HFFc6 (cell line): ENCODE data around the gene GPC5. TPM values are rescaled to one million over a fixed set of nuclear protein-coding genes. Genes with fewer than 3 reads are reported as not detected.
"Not testable (repeated sequence)": the region's sequence is repeated elsewhere in the genome, so short reads cannot be mapped to it uniquely, and the experiment has no call there.

Experiments
- DNase-seq: peaks from one replicate; pipeline ENCODE4 v3.0.0-alpha.2; 2018
- H3K27ac Mint-ChIP-seq: 2 replicates; pipeline ENCODE4 v1.8.0; 2020; ENCODE audit warnings: mild to moderate bottlenecking, mixed read lengths
- H3K27me3 Mint-ChIP-seq: 2 replicates; pipeline ENCODE4 v1.8.0; 2021; ENCODE audit warnings: mild to moderate bottlenecking, moderate library complexity, mixed read lengths; ENCODE audit not compliant: insufficient read depth
- H3K36me3 Mint-ChIP-seq: 2 replicates; pipeline ENCODE4 v1.8.0; 2021; ENCODE audit warnings: low read depth, mixed read lengths
- H3K4me1 Mint-ChIP-seq: 2 replicates; pipeline ENCODE4 v1.8.0; 2020; ENCODE audit warnings: low read depth, mixed read lengths
- H3K4me3 Mint-ChIP-seq: 2 replicates; pipeline ENCODE4 v1.8.0; 2020; ENCODE audit warnings: mild to moderate bottlenecking, moderate library complexity, mixed read lengths
- H3K9me3 Mint-ChIP-seq: 2 replicates; pipeline ENCODE4 v1.8.0; 2020; ENCODE audit warnings: mild to moderate bottlenecking, mixed read lengths
- total RNA-seq, 6 experiments: library from RNA; stranded (reverse); fragmentation: NEBNext Ultra II Directional; extraction: Animal tissue kit (Norgen Biotek cat#: 25700); gene quantifications; 2 replicates in 1 of 6; 3 replicates in 5 of 6; pipeline ENCODE4 v1.2.3, GENCODE V29; 2021
- TF ChIP-seq, protein P1 (sequence below): fragments of 200-600 bp; sonication (generic); IDR thresholded peaks from 2 replicates; pipeline ENCODE4 v1.5.0; 2021; ENCODE audit warnings: antibody characterized with exemption, mild to moderate bottlenecking

The GPC5 gene
- total RNA-seq, 6 experiments from 2014 or later, result 0.06 TPM; not detected in 5

DNA sequence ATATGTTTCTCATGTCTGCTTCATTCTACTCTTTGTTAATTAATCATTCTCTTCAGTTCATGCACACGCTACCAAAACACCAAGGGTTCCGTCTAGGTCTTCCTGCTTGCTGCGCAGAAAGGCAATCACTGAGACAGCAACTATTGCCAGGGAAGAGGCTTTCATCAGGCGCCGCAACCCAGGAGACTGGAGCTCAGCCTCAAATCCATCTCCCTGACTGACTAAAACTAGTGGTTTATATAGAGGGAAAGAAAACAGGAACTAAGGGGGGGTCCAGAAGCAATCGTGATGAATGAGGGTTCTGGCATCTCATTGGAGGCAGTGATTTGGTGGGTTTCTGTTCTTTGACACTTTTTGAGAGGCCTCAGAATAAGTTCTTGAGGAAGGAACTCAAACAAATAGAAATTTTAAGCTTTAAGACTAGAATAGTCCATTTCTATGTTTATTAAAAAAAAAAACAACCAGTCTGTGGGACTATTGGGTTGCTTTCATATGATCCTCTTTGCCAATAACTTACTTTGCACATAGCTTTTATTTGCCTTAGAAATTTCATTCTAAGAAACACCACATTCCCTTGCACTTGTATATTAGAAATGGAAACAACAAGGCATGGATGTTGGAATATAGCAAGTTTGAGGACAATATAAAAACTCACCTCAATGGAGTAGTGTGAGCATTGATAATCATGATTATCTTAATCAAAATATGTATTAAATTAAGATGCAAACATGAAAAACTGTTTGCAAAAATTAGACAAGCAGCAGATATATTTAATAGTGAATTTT lies 1137.0 kb downstream of the GPC5 start:
- H3K27me3 Mint-ChIP-seq, result no peaks in the 10 kb centered on the region; the same call in 1 of the 2 replicates
- TF ChIP-seq, protein P1, sequence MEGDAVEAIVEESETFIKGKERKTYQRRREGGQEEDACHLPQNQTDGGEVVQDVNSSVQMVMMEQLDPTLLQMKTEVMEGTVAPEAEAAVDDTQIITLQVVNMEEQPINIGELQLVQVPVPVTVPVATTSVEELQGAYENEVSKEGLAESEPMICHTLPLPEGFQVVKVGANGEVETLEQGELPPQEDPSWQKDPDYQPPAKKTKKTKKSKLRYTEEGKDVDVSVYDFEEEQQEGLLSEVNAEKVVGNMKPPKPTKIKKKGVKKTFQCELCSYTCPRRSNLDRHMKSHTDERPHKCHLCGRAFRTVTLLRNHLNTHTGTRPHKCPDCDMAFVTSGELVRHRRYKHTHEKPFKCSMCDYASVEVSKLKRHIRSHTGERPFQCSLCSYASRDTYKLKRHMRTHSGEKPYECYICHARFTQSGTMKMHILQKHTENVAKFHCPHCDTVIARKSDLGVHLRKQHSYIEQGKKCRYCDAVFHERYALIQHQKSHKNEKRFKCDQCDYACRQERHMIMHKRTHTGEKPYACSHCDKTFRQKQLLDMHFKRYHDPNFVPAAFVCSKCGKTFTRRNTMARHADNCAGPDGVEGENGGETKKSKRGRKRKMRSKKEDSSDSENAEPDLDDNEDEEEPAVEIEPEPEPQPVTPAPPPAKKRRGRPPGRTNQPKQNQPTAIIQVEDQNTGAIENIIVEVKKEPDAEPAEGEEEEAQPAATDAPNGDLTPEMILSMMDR, result no peak
- no peak for DNase-seq
- no peaks in the 10 kb centered on the region for H3K36me3 Mint-ChIP-seq
- peaks cover 13% of the 10 kb centered on the region for H3K9me3 Mint-ChIP-seq
- H3K4me1 Mint-ChIP-seq, result no peaks in the 10 kb centered on the region
- no peak overlapping the region for H3K4me3 Mint-ChIP-seq
- no peak overlapping the region for H3K27ac Mint-ChIP-seq

DNA sequence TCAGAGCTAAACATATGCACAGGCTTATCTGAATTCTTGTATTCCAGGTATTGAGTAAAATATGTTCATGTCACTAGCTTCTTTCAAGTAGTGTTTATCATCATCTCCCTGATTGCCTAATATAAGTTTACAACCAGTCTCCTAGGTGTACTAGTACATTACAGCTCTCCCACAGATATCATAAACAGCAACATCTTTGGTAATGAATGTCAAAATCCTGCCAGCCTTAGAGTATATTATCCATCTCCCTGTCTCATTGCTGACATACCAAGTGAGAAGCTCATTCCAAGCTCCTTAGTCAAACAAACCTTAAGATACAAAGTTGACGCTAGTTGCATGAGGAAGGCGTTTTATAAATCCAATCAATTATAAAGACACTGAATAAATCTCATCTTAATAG lies 1139.0 kb downstream of the GPC5 start:
- no peaks in the 10 kb centered on the region; the same call in 1 of the 2 replicates for H3K27me3 Mint-ChIP-seq
- H3K27ac Mint-ChIP-seq, result no peak overlapping the region
- H3K36me3 Mint-ChIP-seq, result no peaks in the 10 kb centered on the region
- TF ChIP-seq, protein P1, result no peak
- no peak for DNase-seq
- H3K4me1 Mint-ChIP-seq, result no peaks in the 10 kb centered on the region
- H3K9me3 Mint-ChIP-seq, result peaks cover 10% of the 10 kb centered on the region
- H3K4me3 Mint-ChIP-seq, result no peak overlapping the region

DNA sequence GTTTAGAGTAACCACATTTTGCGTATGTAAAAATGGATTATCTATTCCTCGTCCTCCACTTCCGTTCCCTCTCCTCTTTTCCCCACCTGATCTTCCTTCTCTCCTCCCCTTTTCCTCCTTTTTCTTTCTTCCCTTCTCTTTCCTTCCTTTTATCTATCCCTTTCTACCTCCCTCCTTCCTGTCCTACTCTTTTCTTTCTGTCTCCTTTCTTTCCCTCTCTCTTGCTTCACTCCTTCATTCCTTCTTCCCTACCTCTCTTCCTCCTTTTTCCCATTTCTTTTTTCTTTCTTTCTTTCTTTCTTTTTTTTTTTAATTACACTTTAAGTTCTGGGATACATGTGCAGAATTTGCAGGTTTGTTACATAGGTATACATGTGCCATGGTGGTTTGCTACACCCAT lies 1139.7 kb downstream of the GPC5 start:
- no peak overlapping the region for H3K27ac Mint-ChIP-seq

DNA sequence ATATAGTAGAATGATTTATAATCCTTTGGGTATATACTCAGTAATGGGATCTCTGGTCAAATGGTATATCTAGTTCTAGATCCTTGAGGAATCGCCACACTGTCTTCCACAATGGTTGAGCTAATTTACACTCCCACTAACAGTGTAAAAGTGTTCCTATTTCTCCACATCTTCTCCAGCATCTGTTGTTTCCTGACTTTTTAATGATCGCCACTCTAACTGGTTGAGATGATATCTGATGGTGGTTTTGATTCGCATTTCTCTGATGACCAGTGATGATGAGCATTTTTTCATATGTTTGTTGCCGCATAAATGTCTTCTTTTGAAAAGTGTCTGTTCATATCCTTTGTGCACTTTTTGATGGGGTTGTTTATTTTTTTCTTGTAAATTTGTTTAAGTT lies 1140.7 kb downstream of the GPC5 start:
- H3K4me1 Mint-ChIP-seq, H3K27ac Mint-ChIP-seq, DNase-seq, H3K27me3 Mint-ChIP-seq, H3K36me3 Mint-ChIP-seq, H3K4me3 Mint-ChIP-seq: not testable (repeated sequence)
- H3K9me3 Mint-ChIP-seq, result peaks cover 12% of the 10 kb centered on the region

More for the DNA sequence above, 1139.7 kb downstream of the GPC5 start:
- H3K4me3 Mint-ChIP-seq, result no peak overlapping the region
- H3K36me3 Mint-ChIP-seq, result no peaks in the 10 kb centered on the region
- TF ChIP-seq, protein P1, result no peak
- no peak for DNase-seq
- H3K4me1 Mint-ChIP-seq, result no peaks in the 10 kb centered on the region
- no peaks in the 10 kb centered on the region; the same call in 1 of the 2 replicates for H3K27me3 Mint-ChIP-seq
- peaks cover 15% of the 10 kb centered on the region for H3K9me3 Mint-ChIP-seq

DNA sequence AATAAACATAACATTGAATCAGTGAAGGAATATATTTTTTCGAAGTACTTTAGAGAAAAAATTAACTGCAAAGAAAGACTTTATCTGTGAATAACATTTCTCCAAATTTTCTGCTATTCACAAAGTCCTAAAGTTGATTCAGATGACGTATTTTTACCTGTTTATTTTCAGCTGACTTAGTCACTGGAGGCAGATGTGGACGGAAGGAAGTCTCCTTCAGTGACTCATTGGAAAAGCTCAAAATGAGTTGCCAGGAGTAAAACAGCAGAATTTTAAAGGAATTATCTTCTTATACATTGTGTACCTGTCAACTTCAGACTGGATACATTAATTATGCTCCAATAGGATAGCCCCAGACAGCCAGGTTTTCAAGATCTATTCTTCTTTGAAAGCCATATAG lies 1148.8 kb downstream of the GPC5 start:
- Mint-ChIP-seq H3K9me3 (peaks cover 36% of the 10 kb centered on the region), H3K4me3 (no peak overlapping the region), H3K27ac (no peak overlapping the region), H3K36me3 (no peaks in the 10 kb centered on the region), H3K4me1 (no peaks in the 10 kb centered on the region), H3K27me3 (no peaks in the 10 kb centered on the region)
- DNase-seq, result no peak
- TF ChIP-seq, protein P1, result no peak

DNA sequence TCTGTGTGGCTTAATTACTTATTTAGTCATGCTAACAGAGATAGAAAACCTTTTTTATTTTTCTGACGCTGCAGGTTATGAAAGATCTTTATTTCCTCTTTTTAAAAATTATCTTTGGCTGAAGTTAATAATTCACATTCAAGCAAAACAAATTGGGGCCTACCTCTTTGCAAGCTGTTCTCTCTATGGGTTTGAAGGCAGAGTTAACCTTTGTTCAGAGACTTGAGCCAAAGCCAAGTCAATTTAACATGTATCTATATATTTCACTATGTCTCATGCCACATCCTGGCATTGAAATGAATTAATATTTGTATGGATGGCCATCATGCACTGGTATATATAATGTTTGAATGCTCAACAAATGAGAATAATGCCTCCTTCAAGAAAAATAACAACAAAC lies 1150.9 kb downstream of the GPC5 start:
- Mint-ChIP-seq H3K4me3 (no peak overlapping the region), H3K27ac (no peak overlapping the region), H3K36me3 (no peaks in the 10 kb centered on the region), H3K27me3 (no peaks in the 10 kb centered on the region), H3K9me3 (peaks cover 31% of the 10 kb centered on the region), H3K4me1 (no peaks in the 10 kb centered on the region)
- DNase-seq, result no peak
- TF ChIP-seq, protein P1, result no peak
